Smooth muscle cell (in vitro differentiated cells): Measurements from ENCODE around the gene SSU72. TPM values are rescaled to one million over a fixed set of nuclear protein-coding genes. Genes with fewer than 3 reads are reported as not detected.
A peak's percentile ranks its signal among the peaks of the same experiment; 100 is the strongest.

ENCODE experiments used
- DNase-seq: peaks from one replicate; lab custom pipeline; 2025; ENCODE audit not compliant: unreplicated experiment; lab: John Stamatoyannopoulos, UW
- H2AFZ ChIP-seq: fragments of 200-600 bp; sonication (generic); 2 replicates; pipeline ENCODE4 v1.6.0; 2016; ENCODE audit warnings: antibody characterized with exemption, low read depth, mild to moderate bottlenecking
- H3F3A ChIP-seq: fragments of 200-600 bp; sonication (generic); 2 replicates; pipeline ENCODE4 v1.6.0; 2017; ENCODE audit warnings: antibody characterized with exemption, low read depth
- H3K27ac ChIP-seq: fragments of 200-600 bp; sonication (generic); 2 replicates; pipeline ENCODE4 v1.5.1; 2016; ENCODE audit warnings: low read depth, mild to moderate bottlenecking
- H3K27me3 ChIP-seq: fragments of 200-600 bp; sonication (generic); 2 replicates; pipeline ENCODE4 v1.6.1; 2016; ENCODE audit warnings: low read depth, mild to moderate bottlenecking
- H3K36me3 ChIP-seq: fragments of 200-600 bp; sonication (generic); 2 replicates; pipeline ENCODE4 v1.5.1; 2016; ENCODE audit warnings: low read depth
- H3K4me1 ChIP-seq: fragments of 200-600 bp; sonication (generic); 2 replicates; pipeline ENCODE4 v1.5.1; 2016; ENCODE audit warnings: low read depth
- H3K4me2 ChIP-seq: fragments of 200-600 bp; sonication (generic); 2 replicates; pipeline ENCODE4 v1.6.0; 2016; ENCODE audit warnings: mild to moderate bottlenecking
- H3K4me3 ChIP-seq: fragments of 200-600 bp; sonication (generic); 2 replicates; pipeline ENCODE4 v1.5.1; 2016; ENCODE audit warnings: mild to moderate bottlenecking
- H3K79me2 ChIP-seq: fragments of 200-600 bp; sonication (generic); 2 replicates; pipeline ENCODE4 v1.6.0; 2016; ENCODE audit warnings: low read depth, mild to moderate bottlenecking
- H3K9ac ChIP-seq: fragments of 200-600 bp; sonication (generic); 2 replicates; pipeline ENCODE4 v1.6.0; 2016; ENCODE audit warnings: low read depth
- H3K9me3 ChIP-seq: fragments of 200-600 bp; sonication (generic); replicated peaks from 2 replicates; pipeline ENCODE4 v1.5.1; 2016; ENCODE audit warnings: low read depth
- H4K20me1 ChIP-seq: fragments of 200-600 bp; sonication (generic); 2 replicates; pipeline ENCODE4 v1.6.0; 2016; ENCODE audit warnings: low read depth
- WGBS: methylation state at CpG from one replicate; pipeline ENCODE4 v1.1.7; 2016; ENCODE audit warnings: low lambda C conversion rate; 5-methylcytosine and 5-hydroxymethylcytosine counted together
- polyA plus RNA-seq: library from polyadenylated mRNA; unstranded; fragments of >200 nt; fragmentation: Nextera tagmentation; extraction: Ambion mirVana; gene quantifications from 2 replicates; pipeline ENCODE4 v1.2.1, GENCODE V29; 2016
- total RNA-seq: library from RNA; depleted of rRNA; stranded (reverse); fragments of >200 nt; gene quantifications from 2 replicates; pipeline ENCODE4 v1.2.3, GENCODE V29; 2014
- TF ChIP-seq, protein P1 (sequence below): fragments of 200-600 bp; sonication (generic); IDR thresholded peaks from 2 replicates; pipeline ENCODE4 v1.5.1; 2017; ENCODE audit warnings: borderline replicate concordance, mild to moderate bottlenecking, antibody characterized with exemption; ENCODE audit not compliant: insufficient read depth, poor library complexity, severe bottlenecking

SSU72 gene
- total and polyA plus RNA-seq, 2 experiments from 2014 or later: 116 to 223 TPM

GRCh38 chr1:1620433-1621139, 45.9 kb upstream of the SSU72 start:
- no peaks in the 10 kb centered on the region for H3K27me3 ChIP-seq
- TF ChIP-seq, protein P1, sequence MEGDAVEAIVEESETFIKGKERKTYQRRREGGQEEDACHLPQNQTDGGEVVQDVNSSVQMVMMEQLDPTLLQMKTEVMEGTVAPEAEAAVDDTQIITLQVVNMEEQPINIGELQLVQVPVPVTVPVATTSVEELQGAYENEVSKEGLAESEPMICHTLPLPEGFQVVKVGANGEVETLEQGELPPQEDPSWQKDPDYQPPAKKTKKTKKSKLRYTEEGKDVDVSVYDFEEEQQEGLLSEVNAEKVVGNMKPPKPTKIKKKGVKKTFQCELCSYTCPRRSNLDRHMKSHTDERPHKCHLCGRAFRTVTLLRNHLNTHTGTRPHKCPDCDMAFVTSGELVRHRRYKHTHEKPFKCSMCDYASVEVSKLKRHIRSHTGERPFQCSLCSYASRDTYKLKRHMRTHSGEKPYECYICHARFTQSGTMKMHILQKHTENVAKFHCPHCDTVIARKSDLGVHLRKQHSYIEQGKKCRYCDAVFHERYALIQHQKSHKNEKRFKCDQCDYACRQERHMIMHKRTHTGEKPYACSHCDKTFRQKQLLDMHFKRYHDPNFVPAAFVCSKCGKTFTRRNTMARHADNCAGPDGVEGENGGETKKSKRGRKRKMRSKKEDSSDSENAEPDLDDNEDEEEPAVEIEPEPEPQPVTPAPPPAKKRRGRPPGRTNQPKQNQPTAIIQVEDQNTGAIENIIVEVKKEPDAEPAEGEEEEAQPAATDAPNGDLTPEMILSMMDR: no peak
- 97% methylated on average over 16 of the region's 16 CpGs for WGBS
- peaks cover 18% of the 10 kb centered on the region for H3K4me1 ChIP-seq
- peaks cover 3% of the 10 kb centered on the region for H3F3A ChIP-seq
- H3K4me3 ChIP-seq: no peak overlapping the region
- H2AFZ ChIP-seq: no peak overlapping the region
- H3K36me3 ChIP-seq: no peaks in the 10 kb centered on the region
- H3K9ac ChIP-seq: no peak overlapping the region
- no peak overlapping the region for H3K4me2 ChIP-seq
- no peak for DNase-seq
- H3K27ac ChIP-seq: peak overlapping the region; percentile 78
- H3K79me2 ChIP-seq: peaks cover 32% of the 10 kb centered on the region
- peaks cover 88% of the 10 kb centered on the region for H4K20me1 ChIP-seq
- H3K9me3 ChIP-seq: no peaks in the 10 kb centered on the region

GRCh38 chr1:1619917-1620361, 45.3 kb upstream of the SSU72 start:
- Histone ChIP-seq H3K4me1 (peaks cover 18% of the 10 kb centered on the region), H4K20me1 (peaks cover 86% of the 10 kb centered on the region), H3K9ac (no peak overlapping the region)

GRCh38 chr1:1618396-1619068, 43.9 kb upstream of the SSU72 start:
- TF ChIP-seq, protein P1: no peak
- Histone ChIP-seq H3F3A (peaks cover 3% of the 10 kb centered on the region), H3K79me2 (peaks cover 35% of the 10 kb centered on the region), H4K20me1 (peaks cover 86% of the 10 kb centered on the region), H3K27me3 (no peaks in the 10 kb centered on the region), H3K9me3 (no peaks in the 10 kb centered on the region), H3K4me1 (peaks cover 23% of the 10 kb centered on the region), H3K9ac (no peak overlapping the region), H2AFZ (no peak overlapping the region), H3K36me3 (no peaks in the 10 kb centered on the region), H3K4me2 (no peak overlapping the region), H3K27ac (no peak overlapping the region), H3K4me3 (no peak overlapping the region)
- WGBS: 97% methylated on average over 9 of the region's 9 CpGs
- DNase-seq: no peak

More at GRCh38 chr1:1619917-1620361, 45.3 kb upstream of the SSU72 start:
- Histone ChIP-seq H2AFZ (no peak overlapping the region), H3K4me3 (no peak overlapping the region), H3K27ac (no peak overlapping the region), H3K4me2 (no peak overlapping the region), H3K27me3 (no peaks in the 10 kb centered on the region), H3F3A (peaks cover 3% of the 10 kb centered on the region), H3K79me2 (peaks cover 32% of the 10 kb centered on the region), H3K36me3 (no peaks in the 10 kb centered on the region), H3K9me3 (no peaks in the 10 kb centered on the region)
- no peak for DNase-seq
- WGBS: 78% methylated on average over 14 of the region's 14 CpGs
- TF ChIP-seq, protein P1: no peak

- peaks cover 84% of the 10 kb centered on the region for H4K20me1 ChIP-seq
- 98% methylated on average over 6 of the region's 6 CpGs for WGBS
- H3K9me3 ChIP-seq: no peaks in the 10 kb centered on the region
These were observed 43.3 kb upstream of the SSU72 start for GRCh38 chr1:1617925-1618324.

More at GRCh38 chr1:1617925-1618324, 43.3 kb upstream of the SSU72 start:
- no peak overlapping the region for H3K4me2 ChIP-seq
- H3K4me3 ChIP-seq: no peak overlapping the region
- H3K4me1 ChIP-seq: peaks cover 23% of the 10 kb centered on the region
- H3K79me2 ChIP-seq: peaks cover 40% of the 10 kb centered on the region
- H3K9ac ChIP-seq: no peak overlapping the region
- DNase-seq: no peak
- TF ChIP-seq, protein P1: no peak
- peaks cover 3% of the 10 kb centered on the region for H3F3A ChIP-seq
- H3K36me3 ChIP-seq: no peaks in the 10 kb centered on the region
- no peak overlapping the region for H3K27ac ChIP-seq
- no peak overlapping the region for H2AFZ ChIP-seq
- no peaks in the 10 kb centered on the region for H3K27me3 ChIP-seq
